Neural cell (in vitro differentiated cells): Measurements from ENCODE around the gene DNA2.

Experiments used
- POLR2AphosphoS5 ChIP-seq: IDR thresholded peaks from 2 replicates; pipeline ENCODE4 v1.6.1; 2012
- SMC3 ChIP-seq: fragments of 450-650 bp; conservative IDR thresholded peaks from 2 replicates; pipeline ENCODE4 v1.6.1; 2014; ENCODE audit warnings: antibody characterized with exemption, mild to moderate bottlenecking, moderate library complexity; ENCODE audit not compliant: poor library complexity
- TF ChIP-seq, protein P1 (sequence below): fragments of 450-650 bp; IDR thresholded peaks from 2 replicates; pipeline ENCODE4 v1.5.1; 2014; ENCODE audit warnings: antibody characterized with exemption, mild to moderate bottlenecking, moderate library complexity; ENCODE audit not compliant: poor library complexity, severe bottlenecking
- TF ChIP-seq, protein P2 (sequence below): IDR thresholded peaks from 2 replicates; pipeline ENCODE4 v1.6.1; 2012; ENCODE audit warnings: borderline replicate concordance

DNA sequence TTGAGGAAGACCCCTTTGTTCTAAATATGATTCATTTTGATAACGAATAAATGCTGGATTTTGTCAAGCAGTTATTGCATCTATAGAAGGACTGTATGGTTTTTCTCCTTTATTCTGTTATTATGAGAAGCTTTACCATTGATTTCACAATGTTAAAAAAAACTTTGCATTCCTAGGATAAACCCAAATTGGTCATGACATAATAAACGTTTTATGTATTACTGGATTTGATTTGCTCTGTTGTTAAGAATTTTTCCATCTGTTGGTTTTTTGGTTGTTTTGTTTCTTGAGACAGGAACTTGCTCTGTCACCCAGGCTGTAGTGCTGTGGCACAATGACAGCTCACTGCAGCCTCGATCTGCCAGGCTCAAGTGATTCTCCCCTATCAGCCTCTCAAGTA lies 2.2 kb upstream of the DNA2 start:
- TF ChIP-seq, protein P1, sequence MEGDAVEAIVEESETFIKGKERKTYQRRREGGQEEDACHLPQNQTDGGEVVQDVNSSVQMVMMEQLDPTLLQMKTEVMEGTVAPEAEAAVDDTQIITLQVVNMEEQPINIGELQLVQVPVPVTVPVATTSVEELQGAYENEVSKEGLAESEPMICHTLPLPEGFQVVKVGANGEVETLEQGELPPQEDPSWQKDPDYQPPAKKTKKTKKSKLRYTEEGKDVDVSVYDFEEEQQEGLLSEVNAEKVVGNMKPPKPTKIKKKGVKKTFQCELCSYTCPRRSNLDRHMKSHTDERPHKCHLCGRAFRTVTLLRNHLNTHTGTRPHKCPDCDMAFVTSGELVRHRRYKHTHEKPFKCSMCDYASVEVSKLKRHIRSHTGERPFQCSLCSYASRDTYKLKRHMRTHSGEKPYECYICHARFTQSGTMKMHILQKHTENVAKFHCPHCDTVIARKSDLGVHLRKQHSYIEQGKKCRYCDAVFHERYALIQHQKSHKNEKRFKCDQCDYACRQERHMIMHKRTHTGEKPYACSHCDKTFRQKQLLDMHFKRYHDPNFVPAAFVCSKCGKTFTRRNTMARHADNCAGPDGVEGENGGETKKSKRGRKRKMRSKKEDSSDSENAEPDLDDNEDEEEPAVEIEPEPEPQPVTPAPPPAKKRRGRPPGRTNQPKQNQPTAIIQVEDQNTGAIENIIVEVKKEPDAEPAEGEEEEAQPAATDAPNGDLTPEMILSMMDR, result no peak
- TF ChIP-seq POLR2AphosphoS5, result no peak
- TF ChIP-seq, protein P2, sequence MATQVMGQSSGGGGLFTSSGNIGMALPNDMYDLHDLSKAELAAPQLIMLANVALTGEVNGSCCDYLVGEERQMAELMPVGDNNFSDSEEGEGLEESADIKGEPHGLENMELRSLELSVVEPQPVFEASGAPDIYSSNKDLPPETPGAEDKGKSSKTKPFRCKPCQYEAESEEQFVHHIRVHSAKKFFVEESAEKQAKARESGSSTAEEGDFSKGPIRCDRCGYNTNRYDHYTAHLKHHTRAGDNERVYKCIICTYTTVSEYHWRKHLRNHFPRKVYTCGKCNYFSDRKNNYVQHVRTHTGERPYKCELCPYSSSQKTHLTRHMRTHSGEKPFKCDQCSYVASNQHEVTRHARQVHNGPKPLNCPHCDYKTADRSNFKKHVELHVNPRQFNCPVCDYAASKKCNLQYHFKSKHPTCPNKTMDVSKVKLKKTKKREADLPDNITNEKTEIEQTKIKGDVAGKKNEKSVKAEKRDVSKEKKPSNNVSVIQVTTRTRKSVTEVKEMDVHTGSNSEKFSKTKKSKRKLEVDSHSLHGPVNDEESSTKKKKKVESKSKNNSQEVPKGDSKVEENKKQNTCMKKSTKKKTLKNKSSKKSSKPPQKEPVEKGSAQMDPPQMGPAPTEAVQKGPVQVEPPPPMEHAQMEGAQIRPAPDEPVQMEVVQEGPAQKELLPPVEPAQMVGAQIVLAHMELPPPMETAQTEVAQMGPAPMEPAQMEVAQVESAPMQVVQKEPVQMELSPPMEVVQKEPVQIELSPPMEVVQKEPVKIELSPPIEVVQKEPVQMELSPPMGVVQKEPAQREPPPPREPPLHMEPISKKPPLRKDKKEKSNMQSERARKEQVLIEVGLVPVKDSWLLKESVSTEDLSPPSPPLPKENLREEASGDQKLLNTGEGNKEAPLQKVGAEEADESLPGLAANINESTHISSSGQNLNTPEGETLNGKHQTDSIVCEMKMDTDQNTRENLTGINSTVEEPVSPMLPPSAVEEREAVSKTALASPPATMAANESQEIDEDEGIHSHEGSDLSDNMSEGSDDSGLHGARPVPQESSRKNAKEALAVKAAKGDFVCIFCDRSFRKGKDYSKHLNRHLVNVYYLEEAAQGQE, result no peak
- TF ChIP-seq SMC3, result no peak
